ENCODE results near the gene ANKRD36.
"Not testable (repeated sequence)": the region's sequence is repeated elsewhere in the genome, so short reads cannot be mapped to it uniquely, and the experiment has no call there.

ANKRD36 gene

DNA sequence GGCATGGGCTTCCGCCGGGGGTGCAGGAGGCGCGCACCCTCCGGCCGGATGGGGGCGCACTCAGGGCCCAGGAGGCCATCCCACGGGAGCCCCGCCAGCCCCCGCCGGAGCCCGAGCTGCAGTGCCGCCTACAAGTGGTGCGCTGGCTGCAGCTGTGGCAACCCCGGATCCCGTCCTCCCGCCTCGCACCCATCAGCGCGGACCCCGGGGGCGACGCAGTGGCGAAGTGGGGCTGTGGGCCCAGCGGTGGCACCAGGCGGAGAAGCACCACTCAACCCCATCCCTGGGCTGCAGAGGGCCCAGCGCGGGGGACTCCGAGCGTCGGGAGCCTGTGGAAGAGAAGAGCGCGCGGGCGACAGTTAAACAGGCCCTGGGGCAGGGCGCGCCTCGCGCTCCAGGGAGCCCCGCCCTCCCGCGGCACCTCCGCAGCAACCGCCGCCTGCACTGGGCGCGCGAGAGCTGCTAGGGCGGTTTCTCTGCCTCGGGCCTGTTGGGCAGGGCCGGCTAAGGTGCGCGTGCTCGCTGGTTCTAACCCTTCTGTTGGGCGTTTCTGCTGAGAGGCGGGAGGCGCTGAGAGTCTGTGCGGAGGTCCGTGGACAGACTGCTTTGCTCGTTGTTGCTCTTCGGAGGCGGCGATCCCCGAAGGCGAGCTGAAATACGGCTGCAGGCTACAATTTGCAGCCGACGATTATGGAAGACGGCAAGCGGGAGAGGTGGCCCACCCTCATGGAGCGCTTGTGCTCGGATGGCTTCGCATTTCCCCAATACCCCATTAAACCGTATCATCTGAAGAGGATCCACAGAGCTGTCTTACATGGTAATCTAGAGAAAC is at the start of gene ANKRD36:
Gene ANKRD36, plus strand, starts transcription at position 104 of the 832 bp plus-strand sequence. Its CDS starts 587 bp downstream, at position 691.
- not testable (repeated sequence) for H3K36me3 ChIP-seq (ENCODE audit: insufficient read depth, low read length); H3K4me1 ChIP-seq (ENCODE audit: control insufficient read depth, insufficient read depth, low read length, unreplicated experiment); H3K27me3 ChIP-seq (ENCODE audit: insufficient read depth, low read length); H3K79me2 ChIP-seq (ENCODE audit: control insufficient read depth, insufficient read depth, low read length, unreplicated experiment)
- Histone ChIP-seq H3K27ac (ENCODE audit: low read depth, low read length) (peak within 1 kb of the TSS; percentile 58), H2AFZ (ENCODE audit: low read length, unreplicated experiment) (peak within 1 kb of the TSS; percentile 87), H3K4me3 (ENCODE audit: low read depth, low read length) (peak within 1 kb of the TSS; percentile 78)

- not testable (repeated sequence) for H3K4me1 ChIP-seq (ENCODE audit: control insufficient read depth, insufficient read depth, low read length, unreplicated experiment); H3K4me3 ChIP-seq (ENCODE audit: low read depth, low read length); H3K36me3 ChIP-seq (ENCODE audit: insufficient read depth, low read length); H3K79me2 ChIP-seq (ENCODE audit: control insufficient read depth, insufficient read depth, low read length, unreplicated experiment); H3K27ac ChIP-seq (ENCODE audit: low read depth, low read length); H2AFZ ChIP-seq (ENCODE audit: low read length, unreplicated experiment)
- peaks cover 25% of the 10 kb centered on the region for H3K27me3 ChIP-seq (ENCODE audit: insufficient read depth, low read length)
Measured at GRCh38 chr2:97066030-97066429, 46.9 kb upstream of the ANKRD36 start.

- no peak overlapping the region for H2AFZ ChIP-seq (ENCODE audit: low read length, unreplicated experiment)
- H3K27ac ChIP-seq (ENCODE audit: low read depth, low read length) = no peak overlapping the region
- H3K27me3 ChIP-seq (ENCODE audit: insufficient read depth, low read length) = peaks cover 25% of the 10 kb centered on the region
- H3K36me3 ChIP-seq (ENCODE audit: insufficient read depth, low read length) = no peaks in the 10 kb centered on the region
- H3K4me1 ChIP-seq (ENCODE audit: control insufficient read depth, insufficient read depth, low read length, unreplicated experiment) = no peaks in the 10 kb centered on the region
- H3K79me2 ChIP-seq (ENCODE audit: control insufficient read depth, insufficient read depth, low read length, unreplicated experiment) = no peaks in the 10 kb centered on the region
- H3K4me3 ChIP-seq (ENCODE audit: low read depth, low read length) = no peak overlapping the region
Measured at GRCh38 chr2:97067279-97068004, 45.5 kb upstream of the ANKRD36 start.

DNA sequence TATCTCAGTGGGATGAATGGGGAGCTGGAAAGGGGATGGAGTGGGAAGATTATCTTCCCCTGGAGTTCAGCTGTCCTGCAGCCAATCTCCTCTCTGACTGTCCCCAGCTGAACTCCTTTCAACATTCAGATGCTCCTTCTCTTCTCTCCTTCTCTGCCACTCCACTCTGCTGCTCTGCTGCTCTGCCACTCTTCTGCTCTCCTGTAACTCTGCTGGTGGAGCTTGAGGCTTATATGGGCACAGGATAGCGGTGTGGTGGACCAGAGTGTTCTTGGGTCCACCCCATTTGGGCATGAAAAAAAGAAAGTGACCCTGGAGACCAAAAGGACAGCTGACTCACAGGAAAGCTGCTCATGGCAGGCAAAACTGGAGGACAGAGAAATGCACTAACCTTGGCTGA is 44.9 kb upstream of the ANKRD36 start:
- H3K36me3 ChIP-seq (ENCODE audit: insufficient read depth, low read length) = no peaks in the 10 kb centered on the region

GRCh38 chr2:97068722-97069121 is 44.2 kb upstream of the ANKRD36 start:
- not testable (repeated sequence) for H3K4me3 ChIP-seq (ENCODE audit: low read depth, low read length); H3K79me2 ChIP-seq (ENCODE audit: control insufficient read depth, insufficient read depth, low read length, unreplicated experiment); H3K4me1 ChIP-seq (ENCODE audit: control insufficient read depth, insufficient read depth, low read length, unreplicated experiment); H2AFZ ChIP-seq (ENCODE audit: low read length, unreplicated experiment); H3K36me3 ChIP-seq (ENCODE audit: insufficient read depth, low read length); H3K27ac ChIP-seq (ENCODE audit: low read depth, low read length)
- peaks cover 21% of the 10 kb centered on the region for H3K27me3 ChIP-seq (ENCODE audit: insufficient read depth, low read length)

More for the DNA sequence above, 44.9 kb upstream of the ANKRD36 start:
- H2AFZ ChIP-seq (ENCODE audit: low read length, unreplicated experiment) = no peak overlapping the region
- no peak overlapping the region for H3K4me3 ChIP-seq (ENCODE audit: low read depth, low read length)
- no peak overlapping the region for H3K27ac ChIP-seq (ENCODE audit: low read depth, low read length)
- H3K79me2 ChIP-seq (ENCODE audit: control insufficient read depth, insufficient read depth, low read length, unreplicated experiment) = no peaks in the 10 kb centered on the region
- H3K27me3 ChIP-seq (ENCODE audit: insufficient read depth, low read length) = peaks cover 21% of the 10 kb centered on the region
- H3K4me1 ChIP-seq (ENCODE audit: control insufficient read depth, insufficient read depth, low read length, unreplicated experiment) = no peaks in the 10 kb centered on the region

DNA sequence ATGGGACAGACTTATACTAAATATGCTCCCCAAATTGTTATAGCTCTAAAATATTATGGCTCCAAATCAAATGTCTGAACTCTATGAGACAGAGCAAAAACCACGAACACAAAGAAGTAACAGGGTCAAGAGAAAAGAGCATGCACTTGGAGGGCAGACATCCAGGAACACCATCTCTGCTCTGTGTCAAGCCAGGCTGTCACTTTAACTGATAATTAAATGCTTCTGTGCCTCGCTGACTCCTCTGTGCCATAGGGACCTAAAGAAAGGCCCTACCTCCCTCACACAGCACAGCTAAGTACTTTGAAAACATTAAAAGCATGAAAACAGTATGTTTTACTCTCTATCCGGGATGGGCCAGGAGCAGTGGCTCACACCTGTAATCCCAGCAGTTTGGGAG is 42.0 kb upstream of the ANKRD36 start:
- not testable (repeated sequence) for H2AFZ ChIP-seq (ENCODE audit: low read length, unreplicated experiment); H3K4me3 ChIP-seq (ENCODE audit: low read depth, low read length); H3K27ac ChIP-seq (ENCODE audit: low read depth, low read length); H3K36me3 ChIP-seq (ENCODE audit: insufficient read depth, low read length); H3K4me1 ChIP-seq (ENCODE audit: control insufficient read depth, insufficient read depth, low read length, unreplicated experiment); H3K79me2 ChIP-seq (ENCODE audit: control insufficient read depth, insufficient read depth, low read length, unreplicated experiment)
- H3K27me3 ChIP-seq (ENCODE audit: insufficient read depth, low read length) = peaks cover 17% of the 10 kb centered on the region

DNA sequence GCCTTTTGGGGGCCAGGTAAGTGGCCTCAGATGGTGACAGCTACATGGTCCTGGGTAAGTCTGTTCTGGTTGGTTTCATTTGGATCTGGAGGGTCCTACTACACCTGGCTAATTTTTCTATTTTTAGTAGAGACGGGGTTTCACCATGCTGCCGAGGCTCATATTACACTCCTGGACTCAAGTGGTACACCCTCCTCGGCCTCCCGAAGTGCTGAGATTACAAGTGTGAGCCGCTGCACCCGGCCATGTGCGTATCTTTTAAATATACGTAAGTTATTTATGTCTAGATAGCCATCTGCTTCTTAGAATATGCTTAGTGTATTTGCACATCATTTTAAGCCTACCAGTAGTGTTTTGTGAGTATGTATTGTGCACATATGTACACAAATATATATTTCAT is 35.7 kb upstream of the ANKRD36 start:
- not testable (repeated sequence) for H3K79me2 ChIP-seq (ENCODE audit: control insufficient read depth, insufficient read depth, low read length, unreplicated experiment); H2AFZ ChIP-seq (ENCODE audit: low read length, unreplicated experiment); H3K4me1 ChIP-seq (ENCODE audit: control insufficient read depth, insufficient read depth, low read length, unreplicated experiment); H3K27me3 ChIP-seq (ENCODE audit: insufficient read depth, low read length); H3K36me3 ChIP-seq (ENCODE audit: insufficient read depth, low read length); H3K27ac ChIP-seq (ENCODE audit: low read depth, low read length); H3K4me3 ChIP-seq (ENCODE audit: low read depth, low read length)

- H3K4me1 ChIP-seq (ENCODE audit: control insufficient read depth, insufficient read depth, low read length, unreplicated experiment); H3K36me3 ChIP-seq (ENCODE audit: insufficient read depth, low read length); H2AFZ ChIP-seq (ENCODE audit: low read length, unreplicated experiment); H3K4me3 ChIP-seq (ENCODE audit: low read depth, low read length); H3K79me2 ChIP-seq (ENCODE audit: control insufficient read depth, insufficient read depth, low read length, unreplicated experiment); H3K27me3 ChIP-seq (ENCODE audit: insufficient read depth, low read length); H3K27ac ChIP-seq (ENCODE audit: low read depth, low read length): not testable (repeated sequence)
Measured at GRCh38 chr2:97080855-97081254, 32.1 kb upstream of the ANKRD36 start.

DNA sequence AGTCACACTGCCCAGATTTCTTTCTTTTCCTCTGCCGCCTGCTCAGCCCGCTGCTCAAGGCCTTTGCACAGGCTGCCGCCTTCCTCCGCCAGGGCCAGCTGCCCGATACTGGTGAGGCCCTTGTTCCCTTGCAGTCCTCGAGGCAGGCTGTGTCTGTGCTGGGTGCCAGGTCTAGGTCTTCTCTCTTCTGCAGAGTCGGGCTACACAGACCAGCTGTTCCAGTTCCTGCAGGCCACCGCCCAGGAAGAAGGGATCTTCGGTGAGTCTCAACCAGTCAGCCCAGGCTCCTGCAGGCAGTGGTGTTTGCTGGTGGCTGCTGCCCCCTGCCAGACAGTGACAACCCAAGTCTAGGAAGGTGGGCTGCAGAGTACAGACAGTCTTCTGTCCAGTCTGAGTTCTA is 30.7 kb upstream of the ANKRD36 start:
- not testable (repeated sequence) for H3K79me2 ChIP-seq (ENCODE audit: control insufficient read depth, insufficient read depth, low read length, unreplicated experiment); H2AFZ ChIP-seq (ENCODE audit: low read length, unreplicated experiment); H3K4me1 ChIP-seq (ENCODE audit: control insufficient read depth, insufficient read depth, low read length, unreplicated experiment); H3K27ac ChIP-seq (ENCODE audit: low read depth, low read length); H3K4me3 ChIP-seq (ENCODE audit: low read depth, low read length); H3K27me3 ChIP-seq (ENCODE audit: insufficient read depth, low read length); H3K36me3 ChIP-seq (ENCODE audit: insufficient read depth, low read length)

DNA sequence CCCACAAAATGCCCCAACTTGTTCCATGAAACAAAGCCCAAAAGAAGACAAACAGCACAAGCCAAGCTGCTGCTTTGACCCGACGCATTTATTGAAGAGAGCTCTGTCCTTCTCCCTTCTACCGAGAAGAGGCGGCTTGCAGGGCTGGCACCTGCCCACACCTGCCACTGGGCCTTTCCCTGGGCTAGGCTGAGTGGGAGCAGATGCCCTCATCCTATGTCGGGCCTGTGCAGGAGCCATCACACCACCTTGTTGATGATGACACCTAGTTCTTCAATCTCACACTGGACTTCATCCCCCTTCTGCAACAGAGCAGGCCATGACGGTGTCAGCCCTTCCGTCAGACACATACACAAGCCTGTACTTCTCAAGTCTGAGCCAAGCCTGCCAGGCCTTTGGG is 29.4 kb upstream of the ANKRD36 start:
- not testable (repeated sequence) for H3K4me3 ChIP-seq (ENCODE audit: low read depth, low read length); H2AFZ ChIP-seq (ENCODE audit: low read length, unreplicated experiment); H3K27ac ChIP-seq (ENCODE audit: low read depth, low read length); H3K36me3 ChIP-seq (ENCODE audit: insufficient read depth, low read length); H3K4me1 ChIP-seq (ENCODE audit: control insufficient read depth, insufficient read depth, low read length, unreplicated experiment); H3K27me3 ChIP-seq (ENCODE audit: insufficient read depth, low read length); H3K79me2 ChIP-seq (ENCODE audit: control insufficient read depth, insufficient read depth, low read length, unreplicated experiment)

DNA sequence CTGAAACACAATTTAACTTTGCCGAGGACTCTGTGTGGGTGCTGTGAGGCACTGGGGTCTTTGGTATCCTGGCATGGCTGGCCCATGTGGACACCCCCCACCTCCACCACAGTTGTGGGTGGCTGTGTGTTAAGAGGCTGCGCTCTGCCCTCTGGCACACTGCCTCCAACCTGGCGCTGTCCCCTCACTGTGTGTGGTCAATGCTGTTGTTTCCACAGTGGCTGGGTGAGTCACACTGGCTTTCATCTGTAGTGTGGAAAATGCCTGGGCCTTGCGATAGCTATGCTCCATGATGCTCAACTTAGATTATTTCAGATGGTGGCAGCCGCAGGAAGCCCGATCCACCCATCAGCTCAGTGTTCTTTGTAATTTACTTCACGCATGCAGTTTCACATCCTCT is 27.9 kb upstream of the ANKRD36 start:
- H3K36me3 ChIP-seq (ENCODE audit: insufficient read depth, low read length); H3K4me3 ChIP-seq (ENCODE audit: low read depth, low read length); H2AFZ ChIP-seq (ENCODE audit: low read length, unreplicated experiment); H3K4me1 ChIP-seq (ENCODE audit: control insufficient read depth, insufficient read depth, low read length, unreplicated experiment); H3K27me3 ChIP-seq (ENCODE audit: insufficient read depth, low read length); H3K27ac ChIP-seq (ENCODE audit: low read depth, low read length); H3K79me2 ChIP-seq (ENCODE audit: control insufficient read depth, insufficient read depth, low read length, unreplicated experiment): not testable (repeated sequence)

All from ACC112 (cell line).